Measurements from ENCODE around the gene ASB2.

Gene ASB2

DNA sequence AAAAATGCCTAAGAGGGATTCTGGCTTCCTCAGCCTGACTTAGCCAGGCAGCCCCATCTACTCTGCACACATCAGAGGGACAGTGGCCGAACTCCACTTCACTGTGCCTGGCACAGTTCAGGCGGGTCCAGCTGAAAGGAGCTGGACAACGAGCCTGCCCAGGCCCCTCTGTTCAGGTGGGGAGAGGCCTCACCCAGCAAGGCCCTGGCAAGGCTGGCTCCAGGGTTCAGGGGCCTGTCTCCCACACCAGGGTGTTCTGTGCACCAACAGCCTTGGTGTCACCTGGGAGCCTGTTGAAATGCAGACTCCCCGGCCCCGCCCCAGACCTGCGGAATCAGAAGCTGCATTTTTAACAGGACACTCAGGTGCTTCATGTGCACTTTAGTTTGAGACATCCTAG, 39.4 kb downstream of the ASB2 start:
- DNase-seq (ENCODE audit: low read depth, low spot score) = no peak
- peak overlapping the region; percentile 54 for H3K27ac ChIP-seq

DNA sequence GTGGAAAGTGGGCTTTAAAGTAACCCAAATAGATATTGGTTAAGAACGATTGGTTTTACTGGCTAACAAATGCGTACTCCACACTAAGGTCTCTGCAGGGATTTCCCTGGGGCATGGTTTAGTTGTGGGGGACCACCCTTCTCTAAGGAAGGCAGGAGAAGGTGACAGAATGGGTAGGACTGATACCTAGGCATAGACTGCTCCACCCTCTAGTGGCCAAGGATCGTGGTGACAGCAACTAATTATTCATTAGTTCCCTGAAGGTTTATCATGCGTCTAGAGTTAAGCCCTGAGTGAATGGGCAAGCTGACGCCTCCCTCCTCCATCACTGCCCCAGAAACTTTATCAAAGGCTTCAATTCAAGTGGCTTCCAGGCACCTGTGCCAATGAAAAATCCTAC, 40.1 kb downstream of the ASB2 start:
- no peak for DNase-seq (ENCODE audit: low read depth, low spot score)
- no peak overlapping the region for H3K27ac ChIP-seq

- DNase-seq (ENCODE audit: low read depth, low spot score) = no peak
- no peak overlapping the region for H3K27ac ChIP-seq
Observed at GRCh38 chr14:93935213-93935612, 41.2 kb downstream of the ASB2 start.

GRCh38 chr14:93932642-93933041, 43.7 kb downstream of the ASB2 start:
- H3K27ac ChIP-seq = no peak overlapping the region
- no peak for DNase-seq (ENCODE audit: low read depth, low spot score)

- no peak overlapping the region for H3K27ac ChIP-seq
Observed at GRCh38 chr14:93930989-93931307, 45.4 kb downstream of the ASB2 start.

DNA sequence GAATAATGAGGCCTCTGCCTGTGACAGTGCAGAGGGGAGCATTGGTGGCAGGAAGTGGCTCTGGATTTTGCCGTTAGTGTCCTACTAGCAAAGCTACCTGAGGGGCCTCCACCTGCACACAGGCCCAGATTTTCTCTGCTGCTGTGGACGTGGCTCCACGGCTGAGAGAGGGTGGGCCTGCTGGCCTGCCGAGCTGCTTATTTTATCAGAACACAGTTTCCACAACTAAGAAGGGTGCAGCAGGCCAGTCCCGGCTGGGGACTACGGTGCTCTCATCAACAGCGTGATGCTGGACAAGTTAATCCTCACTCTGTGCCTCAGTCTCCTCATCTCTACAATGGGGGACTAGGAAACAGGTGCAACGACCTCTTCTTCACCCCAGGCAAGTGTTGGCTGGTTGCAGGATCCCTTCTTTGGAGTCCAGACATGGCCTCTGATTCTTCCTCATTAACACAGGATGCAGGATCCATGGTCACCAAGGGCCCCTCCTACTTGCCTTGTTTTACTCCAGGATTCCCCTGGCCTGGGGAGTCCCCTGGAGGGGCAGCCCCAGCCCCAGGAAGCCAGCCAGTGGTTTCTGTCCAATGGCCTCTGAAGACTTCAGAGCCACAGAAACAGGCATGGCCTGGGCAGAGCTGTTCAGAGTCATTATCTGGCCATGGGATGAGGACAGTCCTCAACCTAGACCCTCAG, 45.9 kb downstream of the ASB2 start:
- H3K27ac ChIP-seq = no peak overlapping the region

More at GRCh38 chr14:93930989-93931307, 45.4 kb downstream of the ASB2 start:
- DNase-seq (ENCODE audit: low read depth, low spot score) = no peak

GRCh38 chr14:93929657-93930056, 46.7 kb downstream of the ASB2 start:
- DNase-seq (ENCODE audit: low read depth, low spot score) = no peak
- H3K27ac ChIP-seq = no peak overlapping the region

More for the DNA sequence above, 45.9 kb downstream of the ASB2 start:
- no peak for DNase-seq (ENCODE audit: low read depth, low spot score)

DNA sequence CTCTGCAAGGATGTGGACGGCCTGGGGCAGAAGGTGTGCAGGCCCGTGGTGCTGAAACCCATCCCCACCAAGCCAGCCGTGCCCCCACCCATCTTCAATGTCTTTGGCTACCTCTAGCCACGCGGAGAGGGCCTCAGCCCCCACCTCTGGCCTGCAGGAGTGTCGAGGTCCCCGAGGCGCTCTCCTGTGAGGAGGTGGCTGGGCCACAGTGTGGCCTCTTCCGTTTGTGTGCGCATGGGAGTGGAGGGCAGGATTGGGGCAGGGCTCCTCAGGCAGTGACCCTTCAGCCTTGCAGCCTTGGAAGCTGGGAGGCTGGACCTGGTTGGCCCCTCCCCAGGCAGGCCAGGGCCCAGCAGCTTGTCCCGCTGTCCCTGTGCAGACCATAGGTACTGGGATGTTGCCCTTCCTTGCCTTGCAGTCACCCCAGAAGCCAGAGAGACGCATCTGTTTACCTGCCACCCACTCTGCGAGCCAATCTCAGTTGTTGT, 47.3 kb downstream of the ASB2 start:
- no peak for DNase-seq (ENCODE audit: low read depth, low spot score)
- H3K27ac ChIP-seq = no peak overlapping the region

DNA sequence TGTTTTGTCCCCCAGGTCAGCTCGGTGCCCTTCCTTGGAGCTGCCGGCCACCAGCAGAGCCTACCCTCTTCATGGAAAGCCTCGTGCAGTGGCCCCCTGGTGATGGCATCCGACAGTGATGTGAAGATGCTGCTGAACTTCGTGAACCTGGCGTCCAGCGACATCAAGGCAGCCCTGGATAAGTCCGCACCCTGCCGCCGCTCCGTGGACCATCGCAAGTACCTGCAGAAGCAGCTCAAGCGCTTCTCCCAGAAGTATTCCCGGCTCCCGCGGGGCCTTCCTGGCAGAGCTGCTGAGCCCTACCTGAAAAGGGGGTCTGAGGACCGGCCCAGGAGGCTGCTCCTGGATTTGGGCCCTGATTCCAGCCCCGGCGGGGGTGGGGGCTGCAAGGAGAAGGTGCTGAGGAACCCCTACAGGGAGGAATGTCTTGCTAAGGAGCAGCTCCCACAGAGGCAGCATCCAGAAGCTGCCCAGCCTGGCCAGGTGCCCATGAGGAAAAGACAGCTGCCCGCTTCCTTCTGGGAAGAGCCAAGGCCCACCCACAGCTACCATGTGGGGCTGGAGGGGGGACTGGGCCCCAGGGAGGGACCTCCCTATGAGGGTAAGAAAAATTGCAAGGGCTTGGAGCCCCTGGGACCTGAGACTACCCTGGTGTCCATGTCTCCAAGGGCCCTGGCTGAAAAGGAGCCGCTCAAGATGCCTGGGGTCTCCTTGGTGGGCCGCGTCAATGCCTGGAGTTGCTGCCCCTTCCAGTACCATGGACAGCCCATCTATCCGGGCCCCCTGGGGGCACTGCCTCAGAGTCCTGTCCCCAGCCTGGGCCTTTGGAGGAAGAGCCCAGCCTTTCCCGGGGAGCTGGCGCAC, 48.0 kb downstream of the ASB2 start:
- DNase-seq (ENCODE audit: low read depth, low spot score) = no peak
- no peak overlapping the region for H3K27ac ChIP-seq

- no peak for DNase-seq (ENCODE audit: low read depth, low spot score)
- H3K27ac ChIP-seq = no peak overlapping the region
Observed at GRCh38 chr14:93927800-93928145, 48.6 kb downstream of the ASB2 start.

GRCh38 chr14:93926873-93927799, 49.2 kb downstream of the ASB2 start, which contains the start of gene FAM181A:
FAM181A (plus strand) TSS chr14:93927344; CDS start chr14:93928286, 942 bp downstream.
- no peak for DNase-seq (ENCODE audit: low read depth, low spot score)
- H3K27ac ChIP-seq = no peak within 1 kb of the TSS

- DNase-seq (ENCODE audit: low read depth, low spot score) = no peak
- no peak overlapping the region for H3K27ac ChIP-seq
Observed at GRCh38 chr14:93926245-93926872, 50.0 kb downstream of the ASB2 start.

- no peak overlapping the region for H3K27ac ChIP-seq
- DNase-seq (ENCODE audit: low read depth, low spot score) = no peak
Observed at GRCh38 chr14:93925374-93925895, 50.9 kb downstream of the ASB2 start.

DNA sequence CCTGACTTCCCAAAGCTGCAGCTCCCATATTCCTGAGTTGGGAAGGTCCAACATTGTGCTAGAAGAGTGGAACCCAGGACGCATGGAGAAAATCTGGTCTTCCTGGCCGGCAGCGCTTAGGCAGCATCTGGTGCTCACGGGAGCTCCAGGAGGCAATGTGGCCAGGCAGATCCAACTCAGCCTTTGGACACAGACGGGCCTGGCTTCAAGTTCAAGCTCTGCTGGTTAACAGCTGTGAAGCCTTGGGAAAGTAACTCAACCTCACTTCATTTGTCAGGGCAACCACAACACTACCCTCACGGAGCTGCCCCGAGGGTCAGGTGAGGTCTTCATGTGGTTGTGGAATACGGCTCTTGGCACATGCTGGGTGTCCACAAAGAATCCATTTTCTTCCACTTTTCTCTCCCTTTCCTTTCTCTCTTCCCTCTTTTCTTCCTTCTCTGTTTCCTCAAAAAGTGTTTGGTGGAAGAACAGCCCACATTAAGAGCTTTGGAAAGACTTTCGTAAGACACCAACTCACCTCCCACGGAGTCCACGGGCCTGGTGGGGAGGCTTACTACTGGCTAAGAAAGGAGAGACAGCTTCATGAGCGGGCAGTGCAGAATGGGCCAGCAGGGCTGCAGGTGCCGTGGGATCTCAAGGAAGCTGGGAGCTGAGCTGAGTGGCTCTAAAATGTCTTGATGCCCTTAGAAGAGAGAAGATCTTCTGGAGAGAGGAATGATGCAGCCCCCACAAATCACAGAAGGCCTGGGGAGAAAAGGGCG, 51.6 kb downstream of the ASB2 start:
- no peak overlapping the region for H3K27ac ChIP-seq
- DNase-seq (ENCODE audit: low read depth, low spot score) = no peak

GRCh38 chr14:93923626-93924025, 52.7 kb downstream of the ASB2 start:
- no peak for DNase-seq (ENCODE audit: low read depth, low spot score)
- H3K27ac ChIP-seq = no peak overlapping the region

GRCh38 chr14:93921001-93921806, 55.2 kb downstream of the ASB2 start:
- DNase-seq (ENCODE audit: low read depth, low spot score) = no peak
- H3K27ac ChIP-seq = no peak overlapping the region

DNA sequence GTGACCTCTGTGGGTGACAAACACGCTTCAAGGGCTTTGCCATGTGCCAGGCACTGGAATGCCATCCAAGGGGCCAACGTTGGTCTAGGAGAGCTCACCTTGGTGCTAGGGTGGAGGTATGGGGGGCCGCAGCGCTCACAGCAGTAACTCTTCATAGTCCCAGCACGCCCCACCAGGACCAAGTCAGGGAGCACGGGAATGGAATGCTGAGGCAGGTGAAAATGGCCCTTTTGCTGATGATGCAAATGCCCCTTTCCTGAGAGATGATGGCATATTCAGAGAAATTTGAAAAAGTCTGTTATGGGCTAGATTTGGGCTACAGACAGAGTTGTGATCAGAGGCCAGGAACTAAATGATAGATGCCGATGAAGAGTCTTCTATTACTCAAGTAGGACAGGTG, 59.2 kb downstream of the ASB2 start:
- H3K27ac ChIP-seq = no peak overlapping the region
- DNase-seq (ENCODE audit: low read depth, low spot score) = no peak

DNA sequence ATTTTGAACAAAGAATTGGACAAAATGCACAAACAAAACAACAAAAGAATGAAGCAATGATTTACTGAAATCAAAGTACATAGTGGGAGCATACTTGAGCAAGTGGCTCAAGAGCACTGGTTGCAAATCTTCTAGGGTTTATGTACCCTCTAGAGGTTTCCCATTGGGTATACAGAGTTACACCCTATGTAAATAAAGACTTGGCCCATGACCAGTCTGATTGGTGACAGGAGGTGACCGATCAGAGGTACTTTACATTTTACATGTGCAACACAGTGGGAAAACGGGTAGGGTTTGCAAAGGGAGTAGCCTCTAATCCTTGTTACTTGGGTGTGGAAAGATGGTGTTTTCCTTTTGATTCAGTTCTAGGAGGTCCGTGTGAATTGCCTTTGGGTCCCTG, 59.9 kb downstream of the ASB2 start:
- DNase-seq (ENCODE audit: low read depth, low spot score) = no peak
- no peak overlapping the region for H3K27ac ChIP-seq

All from epithelial cell of prostate (primary cell).